Activated T-cell treated with anti-CD3 and anti-CD28 coated beads, Interleukin-2, amount 50 U/mL, for 48 hours (primary cell): ENCODE measurements around the gene TGM2.
"Not testable (repeated sequence)": the region's sequence is repeated elsewhere in the genome, so short reads cannot be mapped to it uniquely, and the experiment has no call there.

Experiments used
- DNase-seq, 2 experiments: peaks; one replicate each; pipeline ENCODE4 v3.0.0-alpha.2; 2020

The TGM2 gene

DNA sequence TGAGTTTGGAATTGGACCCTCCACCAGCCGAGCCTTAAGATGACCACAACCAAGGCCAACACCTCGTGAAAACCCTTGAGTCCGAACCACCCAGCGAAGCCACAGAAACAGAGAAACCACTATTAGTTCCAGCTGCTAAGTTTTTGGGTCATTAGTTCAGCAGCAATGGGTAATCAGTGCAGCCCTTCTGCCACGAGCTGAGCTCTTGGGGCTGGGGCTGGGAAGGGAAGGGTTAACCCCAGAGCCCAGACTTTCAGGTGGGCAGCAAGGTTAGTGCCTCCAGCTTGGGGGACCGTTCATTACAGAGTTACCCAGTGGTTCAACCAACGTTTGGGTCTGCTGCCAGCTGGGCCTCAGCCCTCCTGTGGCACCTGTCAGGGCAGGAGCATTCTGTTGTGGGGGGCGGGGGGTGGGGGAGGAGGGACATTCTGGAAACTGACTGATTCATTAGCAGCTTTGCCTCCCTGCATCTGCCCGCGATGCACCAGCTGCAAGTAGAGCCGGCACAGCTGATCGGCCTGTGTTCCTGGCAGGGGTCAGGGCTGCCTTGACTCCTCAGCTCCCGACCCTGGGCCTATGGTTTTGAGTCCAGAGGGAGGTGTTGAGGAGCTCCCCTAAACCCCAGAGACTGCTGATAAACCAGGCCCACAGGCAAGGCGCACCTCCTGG lies 52.7 kb downstream of the TGM2 start:
- DNase-seq, result peak in 1 of 2 experiments; percentile 4

DNA sequence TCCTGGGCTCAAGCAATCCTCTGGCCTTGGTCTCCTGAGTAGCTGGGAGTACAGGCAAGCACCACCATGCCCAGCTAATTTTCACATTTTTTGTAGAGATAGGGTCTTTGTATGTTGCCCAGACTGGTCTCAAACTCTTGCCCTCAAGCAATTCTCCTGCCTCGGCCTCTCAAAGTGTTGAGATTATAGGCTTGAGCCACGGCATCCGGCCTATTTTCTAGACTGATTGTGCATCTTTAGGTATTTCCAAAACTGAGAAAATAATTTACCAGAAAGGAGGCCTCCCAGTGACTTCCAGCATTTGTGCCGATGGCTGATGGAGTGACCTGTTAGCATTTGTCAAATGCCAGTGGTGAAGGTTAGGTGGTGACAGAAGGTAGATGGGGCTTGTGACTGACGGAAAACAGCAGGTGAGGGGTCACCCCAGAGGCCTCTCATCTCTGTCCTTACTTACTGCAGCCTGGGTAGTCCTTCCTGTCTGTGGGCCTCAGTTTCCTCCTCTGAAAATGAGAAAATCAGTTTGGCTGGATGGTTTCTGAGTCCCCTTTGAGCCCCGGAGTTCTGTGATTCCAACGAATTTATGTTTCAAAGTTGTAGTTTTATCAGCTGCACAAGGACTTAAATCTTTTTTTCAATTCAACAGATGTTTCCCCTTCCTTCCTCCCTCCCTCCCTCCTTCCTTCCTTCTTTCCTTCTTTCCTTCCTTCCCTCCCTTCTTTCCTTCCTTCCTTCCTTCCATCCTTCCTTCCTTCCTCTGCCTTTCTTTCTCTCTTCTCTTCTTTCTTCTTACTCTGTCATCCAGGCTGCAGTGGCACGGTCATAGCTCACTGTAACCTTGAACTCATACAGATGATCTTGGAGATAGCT lies 53.5 kb downstream of the TGM2 start:
- no peak for DNase-seq

DNA sequence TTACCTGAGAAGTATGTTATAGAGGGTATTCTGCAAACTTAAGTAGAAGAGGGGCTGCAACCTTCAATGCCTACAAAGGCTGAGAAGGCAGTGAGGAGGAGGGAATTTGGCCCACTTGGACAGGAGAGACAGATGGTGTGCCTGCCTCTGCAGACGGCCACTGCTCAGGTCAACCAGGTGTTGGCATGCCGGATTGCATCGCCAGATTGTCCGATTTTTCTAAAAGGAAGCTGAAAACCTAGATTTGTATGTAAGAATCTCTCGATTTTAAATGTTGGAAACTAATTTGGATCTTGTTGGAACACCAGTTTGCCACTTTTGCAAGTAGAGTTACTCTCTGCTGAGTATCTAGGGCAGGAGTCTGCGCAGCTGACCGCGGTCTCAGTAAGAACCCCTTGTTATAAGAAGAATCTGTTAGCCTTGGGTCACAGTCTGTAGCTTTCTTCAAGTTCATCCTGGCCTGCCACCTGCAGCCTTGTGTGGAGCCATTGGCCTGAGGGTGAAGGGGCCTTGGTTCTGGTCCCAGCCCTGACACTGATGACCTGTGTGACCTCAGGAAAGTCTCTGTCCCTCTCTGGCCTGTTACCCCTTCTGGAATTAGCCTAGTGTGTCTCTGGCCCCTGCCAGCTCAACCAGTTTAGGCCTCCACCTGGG lies 54.4 kb downstream of the TGM2 start:
- peak in 1 of 2 experiments; percentile 8 for DNase-seq

DNA sequence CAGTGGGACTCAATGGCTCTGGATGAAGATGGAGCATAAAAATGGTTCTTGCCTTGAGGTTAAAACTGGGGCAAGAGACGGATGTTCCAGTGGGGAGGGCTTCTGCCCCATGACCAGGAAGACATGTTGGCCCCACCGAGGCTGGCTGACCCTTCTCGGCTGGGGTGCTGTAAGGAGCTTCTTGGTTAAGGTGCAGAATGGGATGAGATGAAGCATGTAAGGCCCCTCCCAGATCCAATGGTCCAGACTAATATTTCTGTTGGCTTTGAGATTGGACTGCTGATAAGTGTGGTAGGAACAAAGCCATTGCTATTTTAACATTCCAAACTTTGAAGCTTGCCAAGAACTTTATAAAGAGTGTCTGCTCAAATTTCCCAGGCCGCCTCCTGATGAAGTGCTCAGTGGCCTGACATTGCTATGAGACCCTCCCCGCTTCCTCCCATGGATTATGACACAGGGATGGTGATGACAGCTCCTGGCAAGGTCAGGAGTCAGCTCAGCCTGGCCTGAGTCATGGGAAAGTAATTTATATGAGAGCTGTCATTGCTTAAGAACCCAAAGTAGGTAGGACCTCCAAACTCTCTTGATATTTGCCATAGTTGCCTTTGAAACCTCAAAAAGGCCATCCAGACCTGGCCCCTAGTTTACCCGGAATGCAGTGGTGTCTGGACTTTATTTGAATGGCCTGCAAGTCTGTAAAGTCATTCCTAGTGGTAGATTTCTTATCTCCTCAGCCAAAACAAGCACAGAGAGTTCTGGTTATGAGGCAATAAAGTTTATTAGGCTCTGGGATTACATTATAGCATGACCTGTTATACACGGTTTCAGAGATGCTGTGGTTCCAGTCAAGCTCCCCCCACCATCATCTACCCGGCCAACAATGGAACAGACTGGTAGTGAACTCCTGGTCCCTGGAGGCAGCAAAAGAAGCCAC lies 55.2 kb downstream of the TGM2 start:
- DNase-seq, result peak in 1 of 2 experiments; percentile 2

DNA sequence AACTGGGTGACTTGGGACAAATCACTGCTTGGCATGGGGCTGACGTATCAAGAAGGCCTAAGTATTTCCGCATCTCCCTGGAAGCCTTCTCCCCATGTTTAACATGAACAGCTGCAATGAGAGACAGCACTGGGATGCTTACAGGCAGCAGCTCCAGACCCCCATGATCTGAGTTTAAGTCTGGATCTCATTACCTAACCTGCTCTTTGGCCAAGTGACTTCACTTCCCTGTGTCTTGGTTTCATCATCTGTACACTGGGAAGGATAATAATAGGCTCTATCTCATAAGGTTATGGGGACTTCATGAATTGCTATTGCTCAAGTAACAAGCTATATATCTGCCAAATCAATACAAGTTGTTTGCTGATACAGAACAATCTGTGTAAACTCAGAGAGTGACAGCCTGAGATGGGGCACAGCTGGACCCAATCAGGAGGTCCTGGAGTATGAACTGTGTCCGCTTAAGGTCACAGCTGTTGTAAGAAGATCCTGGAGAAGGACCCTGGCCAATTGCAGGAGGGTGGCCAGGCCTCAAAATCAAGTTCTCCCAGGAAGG lies 56.0 kb downstream of the TGM2 start:
- no peak for DNase-seq

DNA sequence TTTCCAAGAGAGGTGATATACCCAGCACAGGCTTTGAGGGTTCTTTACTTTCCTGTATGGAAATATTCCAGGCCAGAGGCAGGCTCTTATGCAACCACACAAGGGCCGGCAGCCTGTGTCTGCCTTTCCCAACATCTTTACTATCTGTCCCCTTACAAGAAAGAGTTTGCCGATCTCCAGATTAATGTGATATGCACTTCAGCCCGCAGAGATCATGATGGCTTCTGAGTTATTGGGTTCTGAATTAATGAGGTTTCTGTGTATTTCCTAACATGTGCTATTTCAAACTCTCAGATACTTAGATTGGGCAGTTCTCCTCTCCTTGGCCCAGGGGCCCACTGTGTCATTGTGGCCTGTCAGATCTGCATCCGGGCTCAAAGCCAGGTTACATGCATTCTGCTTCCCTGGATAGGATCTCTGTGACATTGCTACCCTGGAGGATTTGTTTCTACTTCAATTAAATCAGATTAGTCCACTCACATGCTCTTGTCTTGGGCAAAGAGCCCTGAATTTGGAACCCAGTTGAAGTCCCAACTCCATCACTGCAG lies 56.6 kb downstream of the TGM2 start:
- no peak for DNase-seq

DNA sequence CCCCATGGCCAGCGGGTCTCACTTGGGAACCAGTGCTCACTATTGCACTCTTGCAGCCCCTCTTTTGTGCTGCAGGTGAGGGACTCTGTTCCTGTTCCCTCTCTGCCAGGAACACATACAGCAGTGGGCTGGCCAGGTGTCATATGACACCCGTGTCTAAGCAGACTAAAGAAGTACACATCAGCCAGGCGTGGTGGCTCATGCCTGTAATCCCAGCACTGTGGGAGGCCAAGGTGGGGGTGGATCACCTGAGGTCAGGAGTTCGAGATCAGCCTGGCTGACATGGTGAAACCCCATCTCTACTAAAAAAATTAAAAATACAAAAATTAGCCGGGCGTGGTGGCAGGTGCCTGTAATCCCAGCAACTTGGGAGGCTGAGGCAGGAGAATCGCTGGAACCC lies 57.2 kb downstream of the TGM2 start:
- DNase-seq, result peak in 1 of 2 experiments; percentile 4

DNA sequence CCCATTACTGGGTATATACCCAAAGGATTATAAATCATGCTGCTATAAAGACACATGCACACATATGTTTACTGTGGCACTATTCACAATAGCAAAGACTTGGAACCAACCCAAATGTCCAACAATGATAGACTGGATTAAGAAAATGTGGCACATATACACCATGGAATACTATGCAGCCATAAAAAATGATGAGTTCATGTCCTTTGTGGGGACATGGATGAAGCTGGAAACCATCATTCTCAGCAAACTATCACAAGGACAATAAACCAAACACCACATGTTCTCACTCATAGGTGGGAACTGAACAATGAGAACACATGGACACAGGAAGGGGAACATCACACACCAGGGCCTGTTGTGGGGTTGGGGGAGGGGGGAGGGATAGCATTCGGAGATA lies 57.7 kb downstream of the TGM2 start:
- not testable (repeated sequence) for DNase-seq

DNA sequence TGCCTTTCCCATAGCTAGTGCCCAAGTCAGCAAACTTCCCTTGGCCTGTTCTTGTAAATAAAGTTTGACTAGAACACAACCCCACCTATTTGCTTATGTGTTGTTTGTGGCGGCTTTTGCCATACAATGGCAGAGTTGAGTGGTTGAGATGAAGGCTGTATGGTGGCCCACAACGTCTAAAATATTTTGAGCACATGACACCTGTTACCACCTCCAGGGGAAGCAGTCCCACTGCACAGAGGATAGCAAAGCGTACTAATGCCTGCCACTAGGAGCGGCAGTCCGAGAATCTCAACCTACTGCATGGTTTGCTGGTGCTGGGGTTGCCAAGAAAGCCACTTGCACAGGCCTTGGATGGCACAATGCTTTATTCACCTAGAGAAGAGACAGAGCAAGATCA lies 58.6 kb downstream of the TGM2 start:
- DNase-seq, result no peak

DNA sequence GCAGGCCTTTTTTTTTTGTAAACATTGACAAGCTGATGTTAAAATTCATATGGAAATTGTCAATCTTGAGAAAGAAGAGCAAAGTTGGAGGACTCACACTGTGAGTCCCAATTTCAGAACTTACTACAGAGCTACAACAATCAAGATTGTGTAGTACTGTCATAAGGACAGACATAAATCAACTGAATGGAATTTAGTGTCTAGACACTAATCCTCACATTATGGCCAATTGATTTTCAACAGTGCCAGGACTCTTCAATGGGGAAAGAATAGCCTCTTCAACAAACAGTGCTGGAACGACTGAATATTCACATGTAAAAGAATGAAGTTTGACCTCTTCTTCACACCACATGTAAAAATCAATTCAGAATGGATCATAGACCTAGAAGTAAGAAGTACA lies 60.8 kb downstream of the TGM2 start:
- no peak for DNase-seq

DNA sequence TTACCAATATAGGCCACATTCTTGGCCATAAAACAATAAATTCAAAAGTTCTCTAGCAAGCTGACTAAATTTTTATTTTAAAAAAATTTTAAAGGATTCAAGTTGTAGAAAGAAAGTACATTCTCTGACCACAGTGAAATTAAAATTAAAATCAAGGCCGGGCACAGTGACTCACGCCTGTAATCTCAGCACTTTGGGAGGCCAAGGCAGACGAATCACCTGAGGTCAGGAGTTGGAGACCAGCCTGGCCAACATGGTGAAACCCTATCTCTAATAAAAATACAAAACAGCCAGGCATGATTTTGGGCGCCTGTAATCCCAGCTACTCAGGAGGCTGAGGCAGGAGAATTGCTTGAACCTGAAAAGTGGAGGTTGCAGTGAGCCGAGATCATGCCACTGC lies 62.9 kb downstream of the TGM2 start:
- not testable (repeated sequence) for DNase-seq

DNA sequence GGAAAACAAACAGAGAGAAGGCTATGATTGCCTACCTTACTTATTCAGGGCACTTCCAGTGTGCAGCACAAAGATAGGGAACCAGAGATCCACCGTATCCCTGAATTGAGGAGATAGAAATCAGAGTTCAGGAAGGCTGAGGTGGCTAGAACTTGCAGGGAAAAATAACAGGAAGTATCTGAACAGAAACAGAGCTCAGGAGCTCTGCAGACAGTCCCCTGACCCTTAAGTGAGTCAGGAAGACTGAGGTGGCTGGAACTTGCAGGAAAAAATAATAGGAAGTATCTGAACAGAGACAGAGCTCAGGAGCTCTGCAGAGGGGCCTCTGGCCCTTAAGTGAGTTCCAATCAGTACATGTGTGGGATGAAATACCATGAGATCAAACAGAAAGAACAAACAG lies 66.1 kb downstream of the TGM2 start:
- no peak for DNase-seq

DNA sequence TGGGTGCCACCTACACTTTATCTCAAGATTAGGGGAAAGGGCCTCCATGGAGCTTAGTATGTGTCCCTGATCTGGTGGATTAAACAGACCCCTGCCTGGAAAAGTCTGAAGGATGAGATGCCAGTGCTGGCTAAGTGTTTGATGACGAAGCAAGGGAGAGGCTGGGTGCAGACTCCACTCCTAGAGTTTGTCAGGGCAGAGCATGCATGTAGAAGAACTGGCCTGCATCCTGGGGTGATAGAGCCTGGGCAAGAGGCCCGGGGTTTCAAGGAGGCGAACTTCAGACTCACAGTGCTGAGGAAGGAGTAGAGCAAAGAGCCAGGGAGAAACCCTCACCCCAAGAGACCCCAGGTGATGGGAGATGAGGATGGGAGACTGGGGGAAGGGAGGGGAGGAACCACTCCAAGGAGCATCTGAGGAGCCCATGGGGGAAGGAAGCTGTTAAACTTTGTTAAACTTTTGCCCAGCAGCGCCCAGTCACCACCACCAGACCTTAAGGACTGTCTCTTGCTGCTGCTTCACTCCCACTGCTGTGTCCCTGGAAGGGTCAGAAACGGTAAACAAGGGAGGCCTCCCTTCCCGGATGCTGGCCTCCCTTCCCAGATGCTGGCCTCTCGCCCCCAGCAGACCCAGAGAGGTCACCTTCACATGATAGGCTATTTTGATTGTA lies 69.9 kb downstream of the TGM2 start:
- no peak for DNase-seq

DNA sequence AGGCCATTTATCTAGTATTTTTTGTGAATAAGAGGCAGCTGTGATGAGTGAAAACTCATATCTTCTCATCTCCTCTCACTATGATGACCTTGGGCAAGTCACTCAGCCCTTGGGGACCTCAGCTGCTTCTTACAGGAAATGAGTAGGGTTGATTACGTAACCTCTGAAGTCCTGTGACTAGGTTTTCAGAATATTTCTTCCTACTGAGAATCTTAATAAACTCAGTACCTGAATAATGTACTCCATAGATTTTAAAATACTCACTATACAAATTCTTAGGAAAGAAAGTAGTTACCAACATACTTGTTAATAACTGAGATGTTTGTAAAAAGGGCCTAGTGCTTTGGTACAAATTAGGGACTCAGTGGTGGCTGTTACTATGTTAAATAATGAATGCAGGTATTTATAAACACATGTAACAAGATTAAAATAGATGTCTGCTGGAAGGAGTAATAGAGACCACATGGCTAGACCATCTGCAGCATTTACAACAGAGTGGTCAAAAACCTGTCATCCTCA lies 70.6 kb downstream of the TGM2 start:
- DNase-seq, result peak in 1 of 2 experiments; percentile 31

DNA sequence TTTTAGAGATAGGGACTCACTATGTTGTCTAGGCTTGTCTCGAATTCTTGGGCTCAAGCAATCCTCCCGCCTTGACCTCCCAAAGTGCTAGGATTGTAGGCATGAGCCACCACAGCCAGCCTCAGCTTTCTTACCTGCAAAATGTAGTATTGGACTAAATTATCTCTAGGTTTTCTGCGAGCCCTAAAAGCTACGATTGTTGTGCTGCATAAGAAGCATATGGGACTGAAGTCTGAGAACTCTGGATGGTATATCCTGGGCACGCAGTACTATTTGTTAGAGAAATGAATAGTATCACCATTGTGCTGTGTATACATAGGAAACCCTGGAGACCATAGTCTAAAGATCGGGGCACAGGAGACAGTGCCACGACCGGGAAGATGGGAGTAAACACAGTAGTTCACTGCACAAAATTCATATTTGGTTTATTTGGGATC lies 71.4 kb downstream of the TGM2 start:
- DNase-seq, result no peak

DNA sequence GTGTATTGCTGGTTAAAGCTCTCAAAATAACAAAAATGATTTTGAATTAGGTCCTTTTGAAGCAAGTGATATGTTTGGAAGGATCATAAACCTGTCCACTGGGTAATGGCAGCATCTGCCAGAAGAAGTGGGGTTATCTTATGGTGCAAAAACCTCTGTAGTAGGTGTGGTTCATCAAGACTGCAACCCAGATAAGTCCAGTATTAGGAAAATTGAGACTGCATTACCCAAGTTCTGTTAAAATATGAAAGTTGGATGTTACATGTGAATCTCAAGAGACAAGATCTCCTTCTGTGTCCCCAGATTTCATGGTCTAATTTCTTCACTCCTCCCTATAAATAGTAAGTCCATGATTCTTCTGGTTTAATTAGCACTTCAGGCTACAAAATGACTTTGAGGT lies 72.2 kb downstream of the TGM2 start:
- DNase-seq, result no peak

DNA sequence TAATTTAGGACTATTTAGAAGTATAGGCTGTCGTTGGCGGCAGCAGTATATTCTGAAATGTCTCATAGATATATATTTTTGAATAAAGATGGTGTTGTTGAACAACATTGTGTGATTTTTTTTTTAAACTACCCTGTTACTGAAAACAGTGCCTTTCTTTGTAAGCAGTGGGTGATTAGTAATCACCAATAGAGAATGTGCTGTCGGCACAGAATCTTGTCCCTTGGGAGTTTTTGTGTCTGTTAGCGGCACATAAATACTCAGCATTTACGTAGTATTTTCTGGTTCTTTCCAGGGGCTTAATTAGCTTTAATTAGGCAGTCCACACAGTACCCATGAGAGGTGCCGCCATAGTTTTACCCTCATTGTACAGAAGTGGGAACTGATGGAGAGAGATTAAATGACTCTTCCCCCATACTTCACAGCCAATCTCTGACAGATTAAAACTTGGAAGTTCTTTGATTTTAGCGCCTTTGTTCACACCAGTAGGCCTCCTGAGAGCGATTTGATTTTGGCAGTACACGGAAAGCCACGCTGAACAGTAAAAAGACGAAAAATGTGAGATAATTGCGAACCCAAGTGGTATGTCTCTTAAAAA lies 72.7 kb downstream of the TGM2 start:
- DNase-seq, result no peak

DNA sequence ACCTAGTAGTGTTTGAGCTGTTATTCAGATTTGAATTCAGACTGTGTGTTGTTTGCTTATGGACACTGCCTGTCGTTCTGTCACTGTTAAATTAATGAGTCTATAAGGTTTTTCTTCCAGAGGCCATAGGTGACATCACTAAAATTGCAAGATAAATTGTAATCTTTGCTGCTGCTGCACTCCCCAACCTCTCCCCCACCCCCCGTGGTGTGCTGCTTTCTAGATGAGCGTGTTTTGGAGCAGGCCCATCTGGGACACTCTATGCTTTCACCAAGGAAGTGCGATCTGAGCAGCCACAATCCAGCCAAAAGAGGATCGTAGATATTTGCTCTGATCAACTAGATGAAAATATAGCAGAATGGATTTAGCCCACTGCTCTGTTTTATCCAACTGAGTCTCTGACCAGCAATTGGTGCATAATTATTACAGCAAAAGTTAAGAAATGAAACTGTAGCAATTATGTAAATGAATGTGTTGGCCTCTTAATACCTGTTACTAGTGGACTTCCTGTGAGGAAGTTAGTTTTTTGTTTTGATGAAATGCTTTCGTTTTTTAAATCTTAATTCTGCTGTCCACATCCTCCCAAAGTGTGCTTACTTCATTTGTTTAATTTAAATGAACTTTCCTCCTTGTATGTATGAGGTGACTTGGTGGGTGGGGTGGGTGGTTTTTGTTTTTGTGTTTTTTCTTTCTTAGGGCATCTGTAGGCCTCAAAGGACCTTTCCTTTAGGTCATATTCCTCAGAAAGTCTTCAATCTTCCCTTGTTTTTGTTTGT lies 73.4 kb downstream of the TGM2 start:
- DNase-seq, result no peak

DNA sequence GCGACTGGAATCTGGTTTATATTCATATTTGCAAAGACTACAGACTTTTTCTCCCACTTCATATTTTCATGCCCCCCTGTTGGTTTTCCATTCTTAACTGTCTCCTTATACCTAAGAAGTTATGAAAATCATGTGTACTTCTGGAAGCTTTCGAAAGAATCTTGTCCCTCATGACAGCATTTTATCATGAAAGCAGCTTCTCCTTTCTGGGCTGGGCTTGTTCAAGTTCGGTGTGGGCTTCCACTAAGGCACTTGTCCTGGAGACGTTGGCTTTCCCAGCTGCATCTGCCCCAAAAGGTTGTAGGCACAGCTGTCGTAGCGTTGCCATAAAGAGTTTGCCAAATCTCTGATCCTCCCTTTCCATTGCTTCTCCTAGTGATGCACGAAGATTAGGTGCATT lies 75.0 kb downstream of the TGM2 start:
- no peak for DNase-seq

DNA sequence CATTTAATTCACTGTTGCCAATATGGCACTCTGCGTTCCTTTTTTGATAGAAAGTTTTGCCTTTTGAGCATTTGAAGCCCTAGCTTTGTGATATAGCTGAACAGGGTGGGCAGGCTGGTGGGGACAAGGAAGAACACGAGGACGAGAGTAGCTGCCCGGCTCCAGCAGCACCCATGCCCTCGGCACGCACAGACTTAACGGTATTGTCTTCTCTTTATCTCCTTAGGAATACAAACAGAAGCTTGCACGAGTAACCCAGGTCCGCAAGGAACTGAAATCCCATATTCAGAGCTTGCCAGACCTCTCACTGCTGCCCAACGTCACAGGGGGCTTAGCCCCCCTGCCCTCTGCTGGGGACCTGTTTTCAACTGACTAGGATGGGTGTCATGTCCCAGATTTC lies 75.6 kb downstream of the TGM2 start:
- no peak for DNase-seq
